Activated naive CD4-positive, alpha-beta T cell treated with anti-CD3 and anti-CD28 coated beads, Interleukin-2, amount 50 U/mL, for 24 hours (primary cell): Measurements from ENCODE around the gene PRLHR.

Experiments
- H3K27ac Mint-ChIP-seq: one replicate; pipeline ENCODE4 v1.8.0; 2021; ENCODE audit warnings: mild to moderate bottlenecking, mixed read lengths
- H3K27me3 Mint-ChIP-seq: one replicate; pipeline ENCODE4 v1.8.0; 2021; ENCODE audit warnings: mixed read lengths
- H3K36me3 Mint-ChIP-seq: one replicate; pipeline ENCODE4 v1.8.0; 2021; ENCODE audit warnings: mixed read lengths
- H3K4me1 Mint-ChIP-seq: one replicate; pipeline ENCODE4 v1.8.0; 2021; ENCODE audit warnings: mixed read lengths
- H3K4me3 Mint-ChIP-seq: one replicate; pipeline ENCODE4 v1.8.0; 2021; ENCODE audit warnings: mild to moderate bottlenecking, mixed read lengths
- H3K9me3 Mint-ChIP-seq: one replicate; pipeline ENCODE4 v1.8.0; 2021; ENCODE audit warnings: mixed read lengths

PRLHR gene

GRCh38 chr10:118572256-118573041, 23.0 kb downstream of the PRLHR start:
- H3K9me3 Mint-ChIP-seq, result no peaks in the 10 kb centered on the region
- no peaks in the 10 kb centered on the region for H3K36me3 Mint-ChIP-seq
- H3K4me1 Mint-ChIP-seq, result peaks cover 15% of the 10 kb centered on the region
- H3K27me3 Mint-ChIP-seq, result no peaks in the 10 kb centered on the region
- no peak overlapping the region for H3K4me3 Mint-ChIP-seq
- no peak overlapping the region for H3K27ac Mint-ChIP-seq

- H3K9me3 Mint-ChIP-seq, result no peaks in the 10 kb centered on the region
- peaks cover 15% of the 10 kb centered on the region for H3K4me1 Mint-ChIP-seq
- H3K4me3 Mint-ChIP-seq, result no peak overlapping the region
- H3K27ac Mint-ChIP-seq, result no peak overlapping the region
- H3K36me3 Mint-ChIP-seq, result no peaks in the 10 kb centered on the region
- no peaks in the 10 kb centered on the region for H3K27me3 Mint-ChIP-seq
Measured at GRCh38 chr10:118571123-118571522, 24.3 kb downstream of the PRLHR start.

- H3K9me3 Mint-ChIP-seq, result no peaks in the 10 kb centered on the region
- no peaks in the 10 kb centered on the region for H3K27me3 Mint-ChIP-seq
- H3K36me3 Mint-ChIP-seq, result no peaks in the 10 kb centered on the region
- H3K27ac Mint-ChIP-seq, result no peak overlapping the region
- H3K4me3 Mint-ChIP-seq, result no peak overlapping the region
- H3K4me1 Mint-ChIP-seq, result peaks cover 15% of the 10 kb centered on the region
Measured at GRCh38 chr10:118570591-118570990, 24.9 kb downstream of the PRLHR start.

GRCh38 chr10:118569882-118570252, 25.6 kb downstream of the PRLHR start:
- Mint-ChIP-seq H3K36me3 (no peaks in the 10 kb centered on the region), H3K9me3 (no peaks in the 10 kb centered on the region), H3K4me3 (no peak overlapping the region), H3K27ac (no peak overlapping the region), H3K27me3 (no peaks in the 10 kb centered on the region), H3K4me1 (peaks cover 15% of the 10 kb centered on the region)

GRCh38 chr10:118569241-118569881, 26.1 kb downstream of the PRLHR start:
- H3K27me3 Mint-ChIP-seq, result no peaks in the 10 kb centered on the region
- no peak overlapping the region for H3K4me3 Mint-ChIP-seq
- no peaks in the 10 kb centered on the region for H3K36me3 Mint-ChIP-seq
- H3K4me1 Mint-ChIP-seq, result peaks cover 15% of the 10 kb centered on the region
- no peak overlapping the region for H3K27ac Mint-ChIP-seq
- H3K9me3 Mint-ChIP-seq, result no peaks in the 10 kb centered on the region

GRCh38 chr10:118568327-118568848, 27.1 kb downstream of the PRLHR start:
- Mint-ChIP-seq H3K27me3 (no peaks in the 10 kb centered on the region), H3K4me3 (peak overlapping the region; percentile 23), H3K4me1 (peaks cover 15% of the 10 kb centered on the region), H3K36me3 (no peaks in the 10 kb centered on the region), H3K27ac (no peak overlapping the region), H3K9me3 (no peaks in the 10 kb centered on the region)

- Mint-ChIP-seq H3K27ac (peak overlapping the region; percentile 35), H3K4me1 (peaks cover 15% of the 10 kb centered on the region), H3K36me3 (no peaks in the 10 kb centered on the region), H3K27me3 (no peaks in the 10 kb centered on the region), H3K4me3 (no peak overlapping the region), H3K9me3 (no peaks in the 10 kb centered on the region)
Measured at GRCh38 chr10:118567701-118568248, 27.7 kb downstream of the PRLHR start.

- H3K36me3 Mint-ChIP-seq, result no peaks in the 10 kb centered on the region
- H3K9me3 Mint-ChIP-seq, result no peaks in the 10 kb centered on the region
- H3K4me1 Mint-ChIP-seq, result peaks cover 15% of the 10 kb centered on the region
- no peak overlapping the region for H3K4me3 Mint-ChIP-seq
- H3K27ac Mint-ChIP-seq, result no peak overlapping the region
- H3K27me3 Mint-ChIP-seq, result no peaks in the 10 kb centered on the region
Measured at GRCh38 chr10:118566911-118567310, 28.5 kb downstream of the PRLHR start.

GRCh38 chr10:118565301-118566075, 30.0 kb downstream of the PRLHR start:
- no peak overlapping the region for H3K27ac Mint-ChIP-seq
- H3K9me3 Mint-ChIP-seq, result no peaks in the 10 kb centered on the region
- peaks cover 3% of the 10 kb centered on the region for H3K36me3 Mint-ChIP-seq
- H3K4me1 Mint-ChIP-seq, result peaks cover 15% of the 10 kb centered on the region
- peaks cover 3% of the 10 kb centered on the region for H3K27me3 Mint-ChIP-seq
- no peak overlapping the region for H3K4me3 Mint-ChIP-seq

- Mint-ChIP-seq H3K36me3 (peaks cover 4% of the 10 kb centered on the region), H3K4me1 (peaks cover 15% of the 10 kb centered on the region), H3K9me3 (no peaks in the 10 kb centered on the region), H3K27me3 (peaks cover 3% of the 10 kb centered on the region), H3K4me3 (no peak overlapping the region), H3K27ac (no peak overlapping the region)
Measured at GRCh38 chr10:118564652-118565051, 30.8 kb downstream of the PRLHR start.

GRCh38 chr10:118564114-118564513, 31.3 kb downstream of the PRLHR start:
- H3K4me1 Mint-ChIP-seq, result peaks cover 12% of the 10 kb centered on the region
- peaks cover 6% of the 10 kb centered on the region for H3K36me3 Mint-ChIP-seq
- no peak overlapping the region for H3K27ac Mint-ChIP-seq
- H3K4me3 Mint-ChIP-seq, result no peak overlapping the region
- no peaks in the 10 kb centered on the region for H3K9me3 Mint-ChIP-seq
- peaks cover 3% of the 10 kb centered on the region for H3K27me3 Mint-ChIP-seq

GRCh38 chr10:118563373-118563890, 32.0 kb downstream of the PRLHR start:
- Mint-ChIP-seq H3K36me3 (peaks cover 6% of the 10 kb centered on the region), H3K4me1 (peaks cover 6% of the 10 kb centered on the region), H3K9me3 (no peaks in the 10 kb centered on the region), H3K27ac (no peak overlapping the region), H3K4me3 (no peak overlapping the region), H3K27me3 (peaks cover 3% of the 10 kb centered on the region)

GRCh38 chr10:118562851-118563250, 32.6 kb downstream of the PRLHR start:
- Mint-ChIP-seq H3K4me1 (no peaks in the 10 kb centered on the region), H3K36me3 (peaks cover 6% of the 10 kb centered on the region)

GRCh38 chr10:118557946-118558345, 37.5 kb downstream of the PRLHR start:
- H3K9me3 Mint-ChIP-seq, result peaks cover 13% of the 10 kb centered on the region
- peaks cover 25% of the 10 kb centered on the region for H3K27me3 Mint-ChIP-seq
- H3K4me1 Mint-ChIP-seq, result no peaks in the 10 kb centered on the region
- no peak overlapping the region for H3K27ac Mint-ChIP-seq
- no peak overlapping the region for H3K4me3 Mint-ChIP-seq
- H3K36me3 Mint-ChIP-seq, result peaks cover 12% of the 10 kb centered on the region

More at GRCh38 chr10:118562851-118563250, 32.6 kb downstream of the PRLHR start:
- Mint-ChIP-seq H3K9me3 (no peaks in the 10 kb centered on the region), H3K4me3 (no peak overlapping the region), H3K27ac (no peak overlapping the region), H3K27me3 (peaks cover 5% of the 10 kb centered on the region)

- H3K27ac Mint-ChIP-seq, result no peak overlapping the region
- peaks cover 12% of the 10 kb centered on the region for H3K9me3 Mint-ChIP-seq
- H3K4me1 Mint-ChIP-seq, result no peaks in the 10 kb centered on the region
- peaks cover 33% of the 10 kb centered on the region for H3K27me3 Mint-ChIP-seq
- no peak overlapping the region for H3K4me3 Mint-ChIP-seq
- peaks cover 5% of the 10 kb centered on the region for H3K36me3 Mint-ChIP-seq
Measured at GRCh38 chr10:118551535-118552100, 43.8 kb downstream of the PRLHR start.
